HCT116 (cell line): ENCODE measurements around the gene ORAI2. TPM values are rescaled to one million over a fixed set of nuclear protein-coding genes. Genes with fewer than 3 reads are reported as not detected.

ENCODE experiments used
- ATAC-seq: fragments of 200-7000 bp; cut with Tn5 transposase; 2 replicates; pipeline ENCODE4 v1.9.1; 2020; ENCODE audit warnings: mild to moderate bottlenecking, moderate library complexity
- BruUV-seq: library from RNA; stranded (reverse); fragments of 400-500 nt; replicated peaks from 2 replicates; lab custom pipeline; 2021; lab: Mats Ljungman, UMichigan
- CTCF ChIA-PET: fragments of 300-600 bp; sonication (Branson Sonifier 250); formaldehyde crosslinking; loops from one replicate; lab custom pipeline; 2021; ENCODE audit warnings: antibody characterized with exemption; lab: Charles Lee
- POLR2A ChIA-PET: fragments of 300-600, 350-600 bp; sonication (Branson Sonifier 250); formaldehyde crosslinking; loops from one replicate; lab custom pipeline; 2021; ENCODE audit warnings: antibody characterized with exemption; lab: Charles Lee
- RAD21 ChIA-PET, 2 experiments: fragments of 300-600 bp; sonication (Branson Sonifier 250); formaldehyde crosslinking; loops; one replicate each; lab custom pipeline; 2023; ENCODE audit warnings: low total read pairs in 2 of 2; ENCODE audit not compliant: uncharacterized antibody in 2 of 2, unreplicated experiment in 2 of 2, low non-redundant PET in 1 of 2; lab: Charles Lee
- DNase-seq: peaks from one replicate; pipeline ENCODE4 v3.0.0-alpha.2; 2010; ENCODE audit warnings: low read depth, low spot score
- H2AFZ ChIP-seq: fragments of 200-600 bp; shearing (Covaris generic), sonication (generic); 2 replicates; pipeline ENCODE4 v1.6.1; 2017; ENCODE audit warnings: low read depth, mixed run types, mixed read lengths, antibody characterized with exemption, low read length; ENCODE audit not compliant: poor library complexity, severe bottlenecking
- H3K27ac ChIP-seq: 2 replicates; pipeline ENCODE4 v1.5.1; 2012; ENCODE audit warnings: low read depth, low read length
- H3K27me3 ChIP-seq: fragments of 200-600 bp; sonication (generic); 2 replicates; pipeline ENCODE4 v1.6.1; 2016; ENCODE audit warnings: mixed run types, low read length, mixed read lengths; ENCODE audit not compliant: insufficient read depth
- H3K36me3 ChIP-seq, 2 experiments: fragments of 200-500 bp in 1 of 2; fragments of 200-600 bp in 1 of 2; sonication (Bioruptor generic) in 1 of 2; sonication (generic) in 1 of 2; 2 replicates each; pipeline versions ENCODE4 v1.5.1 to v1.6.1; 2014 to 2016; ENCODE audit warnings: low read length in 2 of 2, inconsistent platforms in 1 of 2, mixed read lengths in 1 of 2, mixed run types in 1 of 2; ENCODE audit not compliant: insufficient read depth in 2 of 2, control insufficient read depth in 1 of 2
- H3K4me1 ChIP-seq, 2 experiments: fragments of 200-600 bp in 1 of 2; sonication (generic) in 1 of 2; 2 replicates each; pipeline versions ENCODE4 v1.5.1 to v1.6.1; 2012 to 2017; ENCODE audit warnings: low read length in 2 of 2, inconsistent platforms in 1 of 2, mild to moderate bottlenecking in 1 of 2, mixed read lengths in 1 of 2, mixed run types in 1 of 2, moderate library complexity in 1 of 2; ENCODE audit not compliant: insufficient read depth in 2 of 2, control insufficient read depth in 1 of 2
- H3K4me2 ChIP-seq: fragments of 200-600 bp; sonication (generic); 2 replicates; pipeline ENCODE4 v1.6.1; 2017; ENCODE audit warnings: mixed run types, low read length, mixed read lengths
- H3K4me3 ChIP-seq, 2 experiments: fragments of 200-600 bp in 1 of 2; sonication (generic) in 1 of 2; replicated peaks in 1 of 2; 2 replicates each; pipeline ENCODE4 v1.5.1; 2011 to 2016; ENCODE audit warnings: low read length in 2 of 2, control low read depth in 1 of 2, low read depth in 1 of 2, mild to moderate bottlenecking in 1 of 2, mixed read lengths in 1 of 2, mixed run types in 1 of 2
- H3K79me2 ChIP-seq: fragments of 200-600 bp; sonication (generic); 2 replicates; pipeline ENCODE4 v1.6.1; 2017; ENCODE audit warnings: mild to moderate bottlenecking, mixed run types, low read length, moderate library complexity, mixed read lengths; ENCODE audit not compliant: insufficient read depth
- H3K9ac ChIP-seq: fragments of 200-600 bp; sonication (generic); 2 replicates; pipeline ENCODE4 v1.6.1; 2016; ENCODE audit warnings: low read length, mixed read lengths
- H3K9me2 ChIP-seq: fragments of 200-600 bp; sonication (generic), shearing (Covaris generic); 2 replicates; pipeline ENCODE4 v1.6.1; 2017; ENCODE audit warnings: mixed run types, mild to moderate bottlenecking, moderate library complexity; ENCODE audit not compliant: insufficient read depth
- H3K9me3 ChIP-seq, 2 experiments: fragments of 200-500 bp in 1 of 2; fragments of 200-600 bp in 1 of 2; sonication (Bioruptor generic) in 1 of 2; sonication (generic) in 1 of 2; 2 replicates each; pipeline ENCODE4 v1.6.1; 2014 to 2017; ENCODE audit warnings: low read length in 2 of 2, mixed read lengths in 2 of 2, inconsistent platforms in 1 of 2, low read depth in 1 of 2, mild to moderate bottlenecking in 1 of 2, mixed run types in 1 of 2, moderate library complexity in 1 of 2; ENCODE audit not compliant: control insufficient read depth in 1 of 2, insufficient read depth in 1 of 2
- H4K20me1 ChIP-seq: fragments of 200-600 bp; sonication (generic), shearing (Covaris generic); 2 replicates; pipeline ENCODE4 v1.6.1; 2017; ENCODE audit warnings: mixed run types, mild to moderate bottlenecking, moderate library complexity; ENCODE audit not compliant: insufficient read depth
- CBX3 ChIP-seq: IDR thresholded peaks from 2 replicates; pipeline ENCODE4 v1.6.1; 2012; ENCODE audit warnings: low read depth
- FOSL1 ChIP-seq: IDR thresholded peaks from 2 replicates; pipeline ENCODE4 v1.6.1; 2012; ENCODE audit warnings: low read depth
- JUND ChIP-seq: IDR thresholded peaks from 2 replicates; pipeline ENCODE4 v1.6.1; 2012
- MAX ChIP-seq: IDR thresholded peaks from 2 replicates; pipeline ENCODE4 v1.6.1; 2012
- POLR2AphosphoS5 ChIP-seq: IDR thresholded peaks from 2 replicates; pipeline ENCODE4 v1.6.1; 2011; ENCODE audit warnings: mild to moderate bottlenecking, low read depth, low read length, moderate library complexity
- SIN3A ChIP-seq: IDR thresholded peaks from 2 replicates; pipeline ENCODE4 v1.6.1; 2012; ENCODE audit warnings: low read depth
- SP1 ChIP-seq: IDR thresholded peaks from 2 replicates; pipeline ENCODE4 v1.6.1; 2012; ENCODE audit warnings: low read depth
- TCF7L2 ChIP-seq: IDR thresholded peaks from 2 replicates; pipeline ENCODE4 v1.7.0; 2011; ENCODE audit warnings: borderline replicate concordance, inconsistent platforms; ENCODE audit not compliant: insufficient read depth, insufficient read length; ENCODE audit errors: extremely low read depth
- intact Hi-C: fragments of 100-400 bp; cut with micrococcal nuclease; formaldehyde crosslinking; loops from 2 replicates; pipeline ENCODE4 v1.10.0; 2022
- total RNA-seq: library from RNA; stranded (reverse); gene quantifications from one replicate; pipeline ENCODE4 v1.2.1, GENCODE V29; 2021; ENCODE audit not compliant: unreplicated experiment

The ORAI2 gene
- total RNA-seq, 1 experiment from 2014 or later: 13.2 TPM

GRCh38 chr7:102439963-102440795 is 6.8 kb downstream of the ORAI2 start:
- DNase-seq (peak; percentile 79), ATAC-seq (peak; percentile 94)
- TF ChIP-seq FOSL1 (peak; percentile 91), JUND (peak; percentile 84), POLR2AphosphoS5 (peak; percentile 64), CBX3 (no peak), TCF7L2 (peak; percentile 93), MAX (0 out of 2 replicates have a peak, but pooled peaks have one; percentile 11), SP1 (peak; percentile 81), SIN3A (no peak)
- H3K4me2 ChIP-seq: peak overlapping the region; percentile 80
- H2AFZ ChIP-seq: no peak overlapping the region
- H3K27me3 ChIP-seq: no peaks in the 10 kb centered on the region
- H3K4me3 ChIP-seq: peak overlapping the region in 1 of 2 experiments; percentile 25; a peak in 2 of 4 replicates
- ChIA-PET CTCF (interaction anchor here (0.7 to 1.6 kb wide), 2 partner anchors 10 to 16 kb away, joined by 3 to 4 read pairs; no protein-coding TSS in a partner anchor), RAD21 (interaction anchor here in 1 of 2 experiments (1.2 kb wide), 1 partner anchor 16 kb away, joined by 5 read pairs; no protein-coding TSS in a partner anchor), POLR2A (no interaction called here)
- no peaks in the 10 kb centered on the region for H3K9me2 ChIP-seq
- no TSS peak for BruUV-seq
- peak overlapping the region; percentile 60 for H3K27ac ChIP-seq
- no peaks in the 10 kb centered on the region for H3K9me3 ChIP-seq
- H3K36me3 ChIP-seq: 0 out of 4 replicates have a peak, but pooled peaks cover 0 to 3% of the 10 kb centered on the region in 2 experiments
- H3K9ac ChIP-seq: peak overlapping the region; percentile 51
- H3K4me1 ChIP-seq: peaks cover 17 to 41% of the 10 kb centered on the region in 2 experiments
- H3K79me2 ChIP-seq: no peaks in the 10 kb centered on the region
- no peaks in the 10 kb centered on the region for H4K20me1 ChIP-seq
- intact Hi-C loops: loop anchor here (2.0 kb wide), 1 partner anchor 17 kb away; no protein-coding TSS in a partner anchor
